ENCODE data around the gene DPY30. TPM values are rescaled to one million over a fixed set of nuclear protein-coding genes. Genes with fewer than 3 reads are reported as not detected.

DPY30 gene
- polyA plus RNA-seq, 1 of the 3 experiments (the other 2 are of a cell fraction), result 155 TPM

- DNase-seq, result peak; percentile 98
- peaks cover 39% of the 10 kb centered on the region for H3K79me2 ChIP-seq (ENCODE audit: insufficient read depth)
- peaks cover 37% of the 10 kb centered on the region for H4K20me1 ChIP-seq (ENCODE audit: insufficient read depth)
- peaks cover 0 to 8% of the 10 kb centered on the region in 2 experiments; a peak in 2 of 4 replicates for H3K4me1 ChIP-seq (ENCODE audit: control insufficient read depth in 1 of 2, insufficient read depth in 2 of 2, low read depth in 1 of 2, low read length in 1 of 2)
- POLR2A ChIA-PET, result interaction anchor here (0.5 to 1.6 kb wide), 8 partner anchors 9 to 271 kb away, joined by 3 to 7 read pairs (median 4); partner anchors contain the start of genes DPY30, SLC30A6 and SPAST
- peak within 1 kb of the TSS; percentile 75 for H3K9ac ChIP-seq
- peak within 1 kb of the TSS; percentile 57 for H2AFZ ChIP-seq (ENCODE audit: low read depth)
- under 1% methylated on average over 25 of the region's 57 CpGs for WGBS (ENCODE audit: low lambda C conversion rate)
- H3K27ac ChIP-seq (ENCODE audit: low read depth in 2 of 2, low read length in 1 of 2), result peak within 1 kb of the TSS; percentile 77 to 98
- peak within 1 kb of the TSS; percentile 88 to 92 for H3K4me3 ChIP-seq (ENCODE audit: low read depth in 2 of 2, low read length in 1 of 2)
- CTCF ChIA-PET, result no interaction called here
- H3K36me3 ChIP-seq (replicated peaks in 1 of 2; ENCODE audit: control insufficient read depth in 1 of 2, insufficient read depth in 2 of 2, low read length in 1 of 2), result no peaks in the 10 kb centered on the region
- H3K4me2 ChIP-seq, result peak within 1 kb of the TSS; percentile 76
- no peaks in the 10 kb centered on the region for H3K9me2 ChIP-seq
- no peaks in the 10 kb centered on the region for H3F3A ChIP-seq (replicated peaks; ENCODE audit: insufficient read depth)
- H3K9me3 ChIP-seq, result no peaks in the 10 kb centered on the region
- H3K27me3 ChIP-seq (ENCODE audit: insufficient read depth), result no peaks in the 10 kb centered on the region
- TF ChIP-seq TCF12 (IDR thresholded peaks at IDR 0.05), result peak; percentile 49
- TF ChIP-seq PBX3 (IDR thresholded peaks at IDR 0.05), result peak; percentile 67
- TF ChIP-seq TEAD4 (IDR thresholded peaks at IDR 0.05; ENCODE audit: borderline replicate concordance, insufficient read depth), result peak; percentile 76
- TF ChIP-seq, protein P1, sequence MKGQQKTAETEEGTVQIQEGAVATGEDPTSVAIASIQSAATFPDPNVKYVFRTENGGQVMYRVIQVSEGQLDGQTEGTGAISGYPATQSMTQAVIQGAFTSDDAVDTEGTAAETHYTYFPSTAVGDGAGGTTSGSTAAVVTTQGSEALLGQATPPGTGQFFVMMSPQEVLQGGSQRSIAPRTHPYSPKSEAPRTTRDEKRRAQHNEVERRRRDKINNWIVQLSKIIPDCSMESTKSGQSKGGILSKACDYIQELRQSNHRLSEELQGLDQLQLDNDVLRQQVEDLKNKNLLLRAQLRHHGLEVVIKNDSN (IDR thresholded peaks at IDR 0.05; ENCODE audit: borderline replicate concordance, low read depth), result peak; percentile 43; the same call in 1 of the 2 replicates
- TF ChIP-seq POLR2AphosphoS5 (IDR thresholded peaks at IDR 0.05; ENCODE audit: low read depth, low read length), result peak; percentile 98
- TF ChIP-seq FOXM1 (IDR thresholded peaks at IDR 0.05; ENCODE audit: low read depth), result peak; percentile 42; the same call in 1 of the 2 replicates
- no peak; the same call in none of the 2 replicates for TF ChIP-seq JUND (IDR thresholded peaks at IDR 0.05)
- peak; percentile 98 for TF ChIP-seq CHD2 (IDR thresholded peaks at IDR 0.05; ENCODE audit: low read length, partially characterized antibody)
- TF ChIP-seq TAF1 (IDR thresholded peaks at IDR 0.05; ENCODE audit: borderline replicate concordance, low read depth, low read length), result peak; percentile 96
- peak; percentile 95 for TF ChIP-seq MAX (IDR thresholded peaks at IDR 0.05; ENCODE audit: low read depth)
- TF ChIP-seq, protein P2, sequence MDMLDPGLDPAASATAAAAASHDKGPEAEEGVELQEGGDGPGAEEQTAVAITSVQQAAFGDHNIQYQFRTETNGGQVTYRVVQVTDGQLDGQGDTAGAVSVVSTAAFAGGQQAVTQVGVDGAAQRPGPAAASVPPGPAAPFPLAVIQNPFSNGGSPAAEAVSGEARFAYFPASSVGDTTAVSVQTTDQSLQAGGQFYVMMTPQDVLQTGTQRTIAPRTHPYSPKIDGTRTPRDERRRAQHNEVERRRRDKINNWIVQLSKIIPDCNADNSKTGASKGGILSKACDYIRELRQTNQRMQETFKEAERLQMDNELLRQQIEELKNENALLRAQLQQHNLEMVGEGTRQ (IDR thresholded peaks at IDR 0.05; ENCODE audit: borderline replicate concordance, low read depth, low read length), result no peak
- peak; percentile 97 for TF ChIP-seq MXI1 (IDR thresholded peaks at IDR 0.05; ENCODE audit: low read depth, low read length)
- 0 out of 2 replicates have a peak, but pooled peaks have one; percentile 10 for TF ChIP-seq RXRA (IDR thresholded peaks at IDR 0.05; ENCODE audit: borderline replicate concordance, low read depth)
- TF ChIP-seq REST (IDR thresholded peaks at IDR 0.05; ENCODE audit: low read depth, low read length), result peak; percentile 70
- no peak for TF ChIP-seq FOSL2 (IDR thresholded peaks at IDR 0.05; ENCODE audit: borderline replicate concordance, low read depth)
- TF ChIP-seq NFIC (IDR thresholded peaks at IDR 0.05; ENCODE audit: borderline replicate concordance), result peak; percentile 28; the same call in 1 of the 2 replicates
- TF ChIP-seq, protein P3, sequence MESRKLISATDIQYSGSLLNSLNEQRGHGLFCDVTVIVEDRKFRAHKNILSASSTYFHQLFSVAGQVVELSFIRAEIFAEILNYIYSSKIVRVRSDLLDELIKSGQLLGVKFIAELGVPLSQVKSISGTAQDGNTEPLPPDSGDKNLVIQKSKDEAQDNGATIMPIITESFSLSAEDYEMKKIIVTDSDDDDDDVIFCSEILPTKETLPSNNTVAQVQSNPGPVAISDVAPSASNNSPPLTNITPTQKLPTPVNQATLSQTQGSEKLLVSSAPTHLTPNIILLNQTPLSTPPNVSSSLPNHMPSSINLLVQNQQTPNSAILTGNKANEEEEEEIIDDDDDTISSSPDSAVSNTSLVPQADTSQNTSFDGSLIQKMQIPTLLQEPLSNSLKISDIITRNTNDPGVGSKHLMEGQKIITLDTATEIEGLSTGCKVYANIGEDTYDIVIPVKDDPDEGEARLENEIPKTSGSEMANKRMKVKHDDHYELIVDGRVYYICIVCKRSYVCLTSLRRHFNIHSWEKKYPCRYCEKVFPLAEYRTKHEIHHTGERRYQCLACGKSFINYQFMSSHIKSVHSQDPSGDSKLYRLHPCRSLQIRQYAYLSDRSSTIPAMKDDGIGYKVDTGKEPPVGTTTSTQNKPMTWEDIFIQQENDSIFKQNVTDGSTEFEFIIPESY (IDR thresholded peaks at IDR 0.05; ENCODE audit: borderline replicate concordance, low read depth), result 0 out of 2 replicates have a peak, but pooled peaks have one; percentile 29
- TF ChIP-seq SIN3A (IDR thresholded peaks at IDR 0.05; ENCODE audit: borderline replicate concordance, low read depth, low read length), result 0 out of 2 replicates have a peak, but pooled peaks have one; percentile 89
- peak; percentile 81 for TF ChIP-seq ELF1 (IDR thresholded peaks at IDR 0.05)
- peak; percentile 7; the same call in 1 of the 2 replicates for TF ChIP-seq RAD21 (IDR thresholded peaks at IDR 0.05; ENCODE audit: low read length)
- TF ChIP-seq MEF2A (IDR thresholded peaks at IDR 0.05; ENCODE audit: borderline replicate concordance, low read depth), result no peak; the same call in 1 of the 2 replicates
- TF ChIP-seq EP300 (IDR thresholded peaks at IDR 0.05; ENCODE audit: borderline replicate concordance in 1 of 2, low read depth in 1 of 2, low read length in 1 of 2), result peak; percentile 68 to 84; a peak in 3 of 4 replicates
- TF ChIP-seq FOXJ3 (CRISPR knock-in tag; IDR thresholded peaks at IDR 0.05), result 0 out of 2 replicates have a peak, but pooled peaks have one; percentile 25
Measured at GRCh38 chr2:32010670-32011484, 28.7 kb downstream of the DPY30 start, which contains the start of gene MEMO1. MEMO1 (minus strand) TSS chr2:32011008; CDS start chr2:32010247, 761 bp downstream.
